ENCODE measurements around the gene BPI.
"Not testable (repeated sequence)": the region's sequence is repeated elsewhere in the genome, so short reads cannot be mapped to it uniquely, and the experiment has no call there.

Gene BPI

DNA sequence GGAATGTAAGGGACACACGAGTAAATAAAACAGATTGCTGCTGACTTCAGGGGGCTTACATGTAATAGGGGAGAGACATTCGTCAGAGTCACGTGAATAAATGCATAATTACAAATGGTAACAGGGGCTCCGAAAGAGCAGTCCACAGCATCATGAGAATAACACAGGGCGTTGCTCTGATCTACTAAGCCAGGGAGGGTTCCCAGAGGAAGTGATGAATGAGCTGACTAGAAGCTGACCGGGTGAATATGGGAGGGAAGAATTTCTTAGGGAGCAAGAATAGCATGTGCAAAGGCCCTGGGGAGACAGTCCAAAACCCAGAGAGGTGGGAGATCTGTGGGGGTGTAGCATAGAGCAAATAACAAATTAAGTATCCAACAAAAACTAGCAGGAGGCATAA, 2.4 kb downstream of the BPI start:
- no peak for DNase-seq

DNA sequence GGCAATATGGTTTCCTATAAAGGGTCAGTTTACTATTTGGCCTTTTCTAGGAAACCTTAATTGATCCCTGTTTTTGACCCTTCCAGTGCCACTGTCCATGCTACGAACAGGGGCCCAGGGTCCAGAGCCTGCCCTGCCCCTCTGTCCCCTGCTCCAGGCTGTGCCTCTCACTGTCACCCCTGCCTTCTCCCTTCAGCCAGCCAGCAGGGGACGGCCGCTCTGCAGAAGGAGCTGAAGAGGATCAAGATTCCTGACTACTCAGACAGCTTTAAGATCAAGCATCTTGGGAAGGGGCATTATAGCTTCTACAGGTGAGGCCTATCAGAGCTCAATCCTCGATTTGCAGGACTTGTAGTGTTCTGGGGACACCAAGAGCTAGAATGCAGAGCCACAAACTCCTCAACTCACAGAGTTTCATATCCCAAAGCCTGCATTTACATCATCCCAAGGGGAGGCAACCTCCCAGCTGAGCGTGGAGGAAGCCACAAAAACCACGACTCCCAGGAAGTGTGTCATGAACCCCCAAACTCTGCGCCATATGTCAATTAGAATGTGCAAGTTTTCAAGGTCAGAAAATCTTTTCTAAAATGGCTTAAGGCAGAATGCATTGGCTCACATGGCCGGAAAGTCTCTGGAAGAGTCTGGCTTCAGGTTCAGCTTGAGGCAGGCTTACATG, 3.6 kb downstream of the BPI start:
- peak; percentile 86 for DNase-seq

GRCh38 chr20:38308047-38308438, 4.1 kb downstream of the BPI start:
- DNase-seq = no peak

DNA sequence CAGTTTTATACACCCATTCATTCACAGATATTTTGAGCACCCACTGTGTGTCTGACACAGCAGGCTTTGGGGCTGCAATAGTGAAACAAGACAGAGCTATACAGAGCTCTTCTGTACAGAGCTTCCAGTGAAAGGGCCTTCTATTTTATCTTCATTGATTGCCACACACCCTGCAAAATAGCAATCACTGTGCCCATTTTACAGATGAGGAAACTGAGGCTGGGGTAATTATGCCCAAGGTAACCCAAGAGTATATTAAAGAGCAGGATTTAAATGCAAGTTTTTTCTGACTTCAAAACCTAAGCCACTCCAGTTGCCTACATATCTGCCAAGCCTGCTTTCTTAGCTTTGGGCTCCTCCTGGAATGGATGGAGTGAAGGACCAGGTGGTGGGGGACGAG, 4.5 kb downstream of the BPI start:
- no peak for DNase-seq

DNA sequence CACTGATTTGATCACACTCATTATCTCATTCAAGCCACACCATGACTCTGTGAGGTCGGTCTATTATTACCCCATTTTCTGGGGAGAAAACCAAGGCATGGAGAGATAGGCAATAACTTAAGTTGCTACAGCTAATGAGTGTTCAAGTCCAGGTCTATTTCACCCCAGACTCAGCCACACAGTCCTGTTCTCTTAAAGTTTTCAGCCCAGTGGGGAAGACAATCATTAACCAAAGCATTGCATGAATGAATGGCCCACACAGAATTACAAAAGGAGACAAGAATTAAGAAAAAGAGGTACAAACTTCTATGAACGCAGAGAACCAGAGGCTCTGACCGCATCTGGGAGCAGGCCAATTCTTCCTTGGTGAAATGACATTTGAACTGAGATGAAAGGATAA, 7.1 kb downstream of the BPI start:
- DNase-seq = no peak

GRCh38 chr20:38311491-38311890, 7.5 kb downstream of the BPI start:
- no peak for DNase-seq

DNA sequence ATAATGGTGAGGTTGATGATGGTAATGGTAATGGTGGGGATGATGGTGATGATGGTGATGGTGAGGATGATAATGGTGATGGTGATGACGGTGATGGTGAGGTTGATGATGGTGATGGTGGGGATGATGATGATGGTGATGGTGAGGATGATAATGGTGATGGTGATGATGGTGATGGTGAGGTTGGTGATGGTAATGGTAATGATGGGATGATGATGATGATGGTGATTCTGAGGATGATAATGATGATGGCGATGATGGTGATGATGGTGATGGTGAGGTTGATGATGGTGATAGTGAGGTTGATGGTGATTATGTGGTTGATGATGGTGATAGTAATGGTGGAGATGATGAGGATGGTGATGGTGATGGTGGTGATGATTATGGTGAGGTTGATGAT, 9.7 kb downstream of the BPI start:
- DNase-seq = no peak

GRCh38 chr20:38314350-38314749, 10.4 kb downstream of the BPI start:
- not testable (repeated sequence) for DNase-seq

DNA sequence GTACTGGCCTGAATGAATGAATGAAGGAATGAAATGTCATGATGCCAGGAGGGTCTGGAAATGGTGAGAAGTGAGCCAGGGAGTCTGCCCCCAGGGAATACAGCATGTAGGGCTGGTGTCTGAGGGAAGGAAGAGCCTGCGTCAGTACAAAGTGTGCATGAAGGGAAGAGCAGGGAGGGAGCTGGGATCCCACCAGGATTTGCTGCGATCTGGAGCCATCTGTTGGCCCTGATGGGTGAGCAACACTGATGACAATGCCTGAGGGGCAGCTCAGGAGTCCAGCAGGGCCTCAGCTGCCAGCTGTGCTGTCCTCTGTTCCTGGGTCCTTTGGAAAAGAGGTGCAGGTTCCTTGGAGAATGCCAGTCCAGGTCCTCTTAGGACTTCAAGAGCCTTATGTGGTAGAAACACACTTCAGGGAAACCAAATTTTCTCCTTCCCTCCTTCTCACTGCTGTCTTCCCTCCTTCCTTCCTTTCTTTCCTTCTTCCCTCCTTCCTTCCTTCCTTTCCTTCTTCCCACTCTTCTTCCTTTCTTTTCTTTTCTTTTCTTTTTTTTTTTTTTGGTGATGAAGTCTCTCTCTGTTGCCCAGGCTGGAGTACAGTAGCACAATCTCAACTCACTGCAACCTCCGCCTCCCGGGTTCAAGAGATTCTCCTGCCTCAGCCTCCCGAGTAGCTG, 11.5 kb downstream of the BPI start:
- DNase-seq = peak; percentile 44

GRCh38 chr20:38316341-38316740, 12.4 kb downstream of the BPI start:
- DNase-seq = no peak

DNA sequence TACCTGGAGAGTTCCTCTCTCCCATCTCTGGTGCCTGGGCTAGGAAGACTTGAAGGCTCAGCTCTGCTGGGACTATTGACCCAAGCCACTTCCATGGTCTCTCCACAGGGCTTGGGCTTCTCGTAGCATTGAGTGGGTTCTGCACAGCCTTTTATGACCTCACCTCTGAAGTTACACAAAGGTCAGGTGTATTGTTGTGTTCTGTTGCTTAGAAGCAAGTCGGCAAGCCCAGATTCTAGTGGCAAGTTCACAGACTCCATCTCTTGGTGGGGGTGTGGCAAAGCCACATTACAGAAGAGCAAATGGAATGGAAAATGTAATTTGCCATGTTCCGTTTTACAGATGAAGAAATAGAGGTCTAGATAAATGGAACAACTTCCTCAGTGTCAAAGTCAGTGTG, 13.5 kb downstream of the BPI start:
- no peak for DNase-seq

GRCh38 chr20:38320221-38320620, 16.3 kb downstream of the BPI start:
- DNase-seq = no peak

GRCh38 chr20:38321959-38322598, 18.1 kb downstream of the BPI start:
- peak; percentile 62 for DNase-seq

DNA sequence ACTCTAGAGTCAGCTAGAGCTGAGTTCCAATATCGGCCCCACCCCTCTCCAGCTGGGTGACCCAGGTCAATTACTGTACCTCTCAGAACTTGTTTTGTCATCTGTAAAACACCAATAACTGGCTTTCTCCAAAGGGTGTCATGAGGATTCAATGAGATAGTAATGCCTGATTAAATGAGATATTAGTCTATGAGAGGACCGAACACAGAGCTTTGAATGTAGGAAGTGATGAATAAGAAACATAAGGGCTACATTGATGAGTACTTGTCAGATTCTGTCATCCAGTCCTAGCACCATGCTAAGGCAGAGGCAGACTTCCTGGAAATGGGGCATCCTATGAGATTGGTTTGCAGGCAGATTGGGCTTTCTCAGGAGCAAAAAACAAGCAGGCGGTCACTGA, 20.2 kb downstream of the BPI start:
- no peak for DNase-seq

GRCh38 chr20:38325167-38325566, 21.2 kb downstream of the BPI start:
- no peak for DNase-seq

DNA sequence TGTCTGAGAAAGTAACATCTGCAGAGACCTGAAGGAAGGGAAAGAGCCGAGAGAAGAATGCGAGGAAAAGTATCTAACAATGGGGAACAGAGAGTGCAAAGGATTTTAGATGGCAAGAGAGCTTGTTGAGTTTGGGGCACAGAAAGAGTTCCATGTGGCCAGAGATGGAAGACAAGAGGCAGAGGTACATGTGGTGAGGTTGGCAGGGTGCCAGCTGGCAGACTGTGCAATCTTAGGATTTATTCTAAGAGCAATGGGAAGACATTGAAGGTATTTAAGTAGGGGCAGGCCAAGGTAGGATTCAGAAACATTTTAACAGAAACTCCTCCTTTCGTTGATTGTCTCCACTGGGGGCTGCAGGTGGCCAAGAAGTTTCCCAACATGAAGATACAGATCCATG, 21.9 kb downstream of the BPI start:
- no peak for DNase-seq

DNA sequence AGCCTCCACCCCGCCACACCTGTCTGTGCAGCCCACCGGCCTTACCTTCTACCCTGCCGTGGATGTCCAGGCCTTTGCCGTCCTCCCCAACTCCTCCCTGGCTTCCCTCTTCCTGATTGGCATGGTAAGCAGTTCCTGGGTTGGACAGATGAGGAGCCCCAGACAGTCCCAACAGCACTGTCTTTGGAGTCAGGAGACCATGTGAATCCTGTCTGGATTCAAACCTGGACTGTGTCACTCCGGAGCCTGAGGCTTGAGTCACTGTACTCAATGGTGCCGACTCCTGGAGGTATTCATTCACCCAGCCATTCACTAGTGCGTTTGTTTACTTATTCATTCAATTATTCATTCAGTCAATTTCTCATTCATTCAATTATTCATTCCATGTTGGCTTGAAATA, 22.4 kb downstream of the BPI start:
- no peak for DNase-seq

- DNase-seq = no peak
Observed at GRCh38 chr20:38330638-38331037, 26.7 kb downstream of the BPI start.

- DNase-seq = no peak
Observed at GRCh38 chr20:38331245-38331644, 27.3 kb downstream of the BPI start.

- DNase-seq = no peak
Observed at GRCh38 chr20:38331814-38332213, 27.9 kb downstream of the BPI start.

GRCh38 chr20:38334016-38334415, 30.1 kb downstream of the BPI start:
- DNase-seq = no peak

DNA sequence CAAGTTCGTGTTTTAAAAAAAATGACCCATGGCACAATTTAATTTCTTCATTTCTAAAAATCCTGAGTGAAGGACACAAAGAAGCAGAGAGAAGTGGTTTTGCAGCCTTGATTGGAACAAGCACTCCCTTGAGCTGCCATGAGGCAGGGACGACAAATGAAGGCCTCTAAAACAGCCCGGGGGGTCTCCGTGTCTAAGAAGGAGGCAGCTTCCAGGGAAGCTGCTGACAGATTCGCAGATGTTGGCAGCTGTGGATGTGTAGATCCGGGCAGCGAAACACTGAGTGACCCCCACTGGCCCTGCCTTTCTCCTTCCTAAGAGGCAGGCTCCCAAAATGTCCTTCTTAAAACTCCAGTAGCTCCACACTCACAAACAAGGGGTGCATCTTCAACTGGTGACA, 32.8 kb downstream of the BPI start:
- DNase-seq = no peak

DNA sequence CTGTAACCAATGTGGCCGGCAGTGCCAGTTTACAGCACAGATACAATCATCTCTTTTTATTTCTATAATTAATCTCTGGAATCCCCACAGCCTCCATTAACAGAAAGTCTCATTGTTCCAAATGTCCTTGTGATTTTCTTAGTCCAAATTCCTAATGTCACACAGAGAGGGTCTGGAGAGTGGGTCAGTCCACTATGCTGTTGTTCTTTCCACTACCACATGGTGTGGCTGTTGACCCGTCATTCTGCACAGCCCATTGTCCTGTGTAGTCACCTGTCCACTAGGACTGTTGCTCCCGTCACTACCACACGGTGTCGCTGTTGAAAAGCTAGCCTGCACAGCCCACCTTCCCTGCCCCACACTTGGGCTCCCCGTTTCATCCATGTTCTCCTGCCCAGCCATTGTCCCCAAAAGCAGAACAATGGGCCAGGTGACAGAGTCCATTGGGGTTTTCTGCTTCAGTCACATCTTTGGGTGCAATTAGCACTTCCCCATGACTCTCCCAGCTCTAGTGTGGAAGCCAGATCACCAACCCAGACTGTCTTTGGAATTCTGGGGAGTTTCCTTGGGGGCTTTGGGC, 33.7 kb downstream of the BPI start:
- DNase-seq = no peak

DNA sequence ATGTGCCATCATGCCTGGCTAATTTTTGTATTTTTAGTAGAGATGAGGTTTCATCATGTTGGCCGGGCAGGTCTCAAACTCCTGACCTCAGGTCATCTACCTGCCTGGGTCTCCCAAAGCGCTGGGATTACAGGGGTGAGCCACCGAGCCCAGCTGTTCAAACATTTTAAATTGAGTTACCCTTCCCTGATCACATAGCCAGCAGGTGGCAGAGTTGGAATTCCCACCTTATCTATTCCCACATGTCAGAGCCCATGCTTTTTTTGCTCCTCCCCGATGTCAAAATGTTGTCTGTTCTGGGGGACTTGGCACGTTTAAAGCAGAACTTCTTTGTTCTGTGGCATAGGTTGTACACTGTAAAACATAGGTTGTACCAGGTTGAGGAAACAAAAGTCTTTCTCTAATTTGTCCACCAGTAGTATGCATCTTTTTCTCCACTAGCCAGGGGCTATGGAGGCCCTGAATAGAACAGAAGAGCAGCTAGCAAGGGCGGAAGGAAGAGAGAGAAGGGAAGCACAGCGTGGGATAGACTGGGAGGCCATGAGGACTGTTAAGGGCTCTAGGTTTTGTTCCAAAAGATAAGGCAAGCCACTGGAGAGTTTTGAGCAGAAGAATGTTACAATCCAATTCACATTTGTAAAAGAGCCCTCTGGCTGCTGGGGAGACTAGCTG, 35.0 kb downstream of the BPI start:
- no peak for DNase-seq
